Liver (tissue), 3 donors: Measurements from ENCODE around the gene ILK.

ENCODE experiments used
- CTCF ChIP-seq: fragments of 150-350 bp; IDR thresholded peaks from 2 replicates; pipeline ENCODE4 v1.5.1; 2017; ENCODE audit warnings: improper control_type of control experiment, low read depth, low read length; ENCODE audit not compliant: missing input control
- EGR1 ChIP-seq, 2 donors: IDR thresholded peaks; 2 replicates each; pipeline ENCODE4 v1.6.1; 2016 to 2018; ENCODE audit warnings: antibody characterized with exemption in 2 of 2, low read depth in 2 of 2
- JUND ChIP-seq, 2 donors: IDR thresholded peaks; 2 replicates each; pipeline ENCODE4 v1.6.1; 2016; ENCODE audit warnings: antibody characterized with exemption in 2 of 2
- MAX ChIP-seq: IDR thresholded peaks from 2 replicates; pipeline ENCODE4 v1.6.1; 2016; ENCODE audit warnings: antibody characterized with exemption
- NR2F2 ChIP-seq: IDR thresholded peaks from 2 replicates; pipeline ENCODE4 v1.6.1; 2016; ENCODE audit warnings: antibody characterized with exemption
- YY1 ChIP-seq: IDR thresholded peaks from 2 replicates; pipeline ENCODE4 v1.6.1; 2016; ENCODE audit warnings: antibody characterized with exemption, mild to moderate bottlenecking
- TF ChIP-seq, protein P1 (sequence below): IDR thresholded peaks from 2 replicates; pipeline ENCODE4 v1.6.1; 2016; ENCODE audit warnings: antibody characterized with exemption
- donor health status: healthy.
- donor health status: healthy.

GRCh38 chr11:6609502-6610015 is 6.0 kb downstream of the ILK start:
- TF ChIP-seq, protein P1, sequence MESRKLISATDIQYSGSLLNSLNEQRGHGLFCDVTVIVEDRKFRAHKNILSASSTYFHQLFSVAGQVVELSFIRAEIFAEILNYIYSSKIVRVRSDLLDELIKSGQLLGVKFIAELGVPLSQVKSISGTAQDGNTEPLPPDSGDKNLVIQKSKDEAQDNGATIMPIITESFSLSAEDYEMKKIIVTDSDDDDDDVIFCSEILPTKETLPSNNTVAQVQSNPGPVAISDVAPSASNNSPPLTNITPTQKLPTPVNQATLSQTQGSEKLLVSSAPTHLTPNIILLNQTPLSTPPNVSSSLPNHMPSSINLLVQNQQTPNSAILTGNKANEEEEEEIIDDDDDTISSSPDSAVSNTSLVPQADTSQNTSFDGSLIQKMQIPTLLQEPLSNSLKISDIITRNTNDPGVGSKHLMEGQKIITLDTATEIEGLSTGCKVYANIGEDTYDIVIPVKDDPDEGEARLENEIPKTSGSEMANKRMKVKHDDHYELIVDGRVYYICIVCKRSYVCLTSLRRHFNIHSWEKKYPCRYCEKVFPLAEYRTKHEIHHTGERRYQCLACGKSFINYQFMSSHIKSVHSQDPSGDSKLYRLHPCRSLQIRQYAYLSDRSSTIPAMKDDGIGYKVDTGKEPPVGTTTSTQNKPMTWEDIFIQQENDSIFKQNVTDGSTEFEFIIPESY: no peak
- TF ChIP-seq CTCF (no peak), YY1 (no peak), NR2F2 (no peak), JUND (IDR thresholded peaks at IDR 0.05) (no peak), MAX (no peak), EGR1 (IDR thresholded peaks at IDR 0.05; ENCODE audit: low read depth in 2 of 2) (no peak)
